ENCODE measurements around the gene DGKB.

Gene DGKB

DNA sequence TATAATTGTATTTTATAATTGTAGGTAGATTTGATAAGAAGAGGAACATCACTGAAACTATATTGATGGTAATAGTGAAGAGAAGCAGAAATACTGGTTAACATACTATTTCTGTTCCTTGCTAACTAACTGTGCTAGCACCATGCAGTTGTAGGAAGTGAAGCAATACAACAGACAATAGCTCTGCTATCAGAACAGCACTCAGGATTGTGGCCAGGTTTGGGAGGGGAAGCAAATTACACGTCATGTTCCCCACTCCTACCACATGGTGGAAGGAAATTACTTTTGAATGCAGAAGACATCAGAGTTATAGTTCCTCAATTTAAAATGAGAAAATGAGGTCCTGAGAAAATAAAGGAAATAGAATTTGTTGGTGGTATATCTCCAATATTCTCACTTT is 151.1 kb downstream of the DGKB start:
- no peak for DNase-seq

DNA sequence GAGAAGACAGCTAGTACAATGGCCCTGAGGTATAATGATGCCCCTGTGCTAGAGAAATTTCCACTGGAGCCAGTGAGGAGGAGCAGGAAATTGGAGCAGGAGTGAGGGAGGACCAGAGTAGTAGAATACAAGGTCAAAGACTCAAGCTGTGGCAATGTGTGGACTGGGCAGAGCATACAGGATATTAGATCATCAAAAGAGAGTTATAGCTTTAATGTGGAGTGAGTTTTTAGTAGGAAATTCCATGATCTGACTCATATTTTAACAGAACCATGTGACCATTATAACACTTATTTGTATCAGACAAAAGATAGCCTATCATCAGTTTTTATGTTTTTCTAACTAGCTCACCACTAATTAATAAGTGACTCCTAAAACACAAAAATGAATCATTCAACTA is 154.1 kb downstream of the DGKB start:
- no peak for DNase-seq

- peak; percentile 43 for DNase-seq
These were observed 154.8 kb downstream of the DGKB start for GRCh38 chr7:14747701-14748100.

DNA sequence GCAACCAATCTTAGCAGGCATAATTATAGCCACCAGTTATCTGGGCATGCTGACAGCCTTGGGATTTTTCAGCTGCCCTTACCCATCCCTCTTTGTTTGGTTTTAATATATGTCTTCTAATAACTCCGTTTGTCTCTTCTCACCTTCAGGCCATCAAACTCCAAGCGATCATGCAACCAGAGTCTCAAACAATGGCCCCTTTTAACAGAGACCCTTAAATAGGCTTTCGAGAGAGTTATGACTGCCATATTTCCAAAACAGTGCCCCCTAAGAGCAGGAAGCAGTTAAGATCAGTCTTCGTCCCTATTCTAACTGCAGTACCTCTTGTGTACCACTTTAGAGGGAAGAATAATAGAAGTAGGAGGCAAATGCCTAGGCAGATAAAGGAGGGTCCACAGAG is 157.5 kb downstream of the DGKB start:
- DNase-seq = no peak

GRCh38 chr7:14740606-14741005 is 161.9 kb downstream of the DGKB start:
- DNase-seq = no peak

DNA sequence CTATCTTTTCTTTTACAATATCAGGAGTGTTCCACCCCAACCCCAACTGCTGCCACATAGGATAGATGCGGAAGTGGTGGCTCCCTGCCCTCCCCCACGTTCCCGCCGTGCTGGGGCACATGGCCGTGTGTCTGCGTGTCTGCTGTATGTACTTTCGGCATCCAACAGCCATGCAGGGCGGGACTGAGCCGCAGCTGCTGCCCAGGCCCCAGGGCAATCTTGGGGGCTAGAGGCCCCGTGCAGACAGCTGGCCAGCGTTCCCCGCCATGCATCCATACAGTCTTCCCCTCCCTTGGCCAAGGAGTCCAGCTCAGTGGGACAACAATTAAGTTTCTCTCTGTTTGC is 162.7 kb downstream of the DGKB start:
- DNase-seq = no peak

DNA sequence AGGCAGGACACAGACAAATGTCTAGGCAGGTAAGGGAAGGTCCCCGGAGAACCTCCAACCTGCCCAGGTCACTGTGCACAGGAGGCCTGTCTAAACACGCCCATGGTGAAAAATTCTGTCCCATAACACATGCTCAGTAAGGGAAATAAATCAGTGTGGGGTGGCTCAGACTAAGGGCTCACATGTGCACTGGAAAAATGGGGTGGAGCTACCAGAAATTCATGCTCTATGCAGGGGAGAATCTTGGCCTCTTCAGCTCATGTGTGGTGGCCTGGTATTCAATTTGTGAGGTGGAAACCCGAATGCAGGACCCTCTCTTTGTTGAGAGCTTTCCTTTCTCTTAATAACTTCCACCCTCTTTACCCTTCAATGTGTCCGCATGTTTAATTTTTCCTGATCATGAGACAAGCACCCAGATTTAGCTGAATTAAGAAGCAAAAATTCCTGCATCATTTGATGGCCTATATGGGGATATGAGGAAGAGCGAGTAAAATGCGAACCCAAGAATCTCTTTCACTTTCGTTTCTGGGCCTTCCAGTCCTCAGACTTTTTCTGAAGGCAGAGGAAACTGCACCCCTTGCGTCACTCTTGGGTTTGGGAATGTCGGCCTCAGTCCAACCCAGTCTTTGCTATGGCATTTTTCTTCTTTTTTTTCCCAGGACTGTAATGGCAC is 163.2 kb downstream of the DGKB start:
- DNase-seq = no peak

GRCh38 chr7:14738086-14738485 is 164.5 kb downstream of the DGKB start:
- no peak for DNase-seq

GRCh38 chr7:14734839-14735321 is 167.7 kb downstream of the DGKB start:
- no peak for DNase-seq

GRCh38 chr7:14720785-14721184 is 181.8 kb downstream of the DGKB start:
- no peak for DNase-seq

DNA sequence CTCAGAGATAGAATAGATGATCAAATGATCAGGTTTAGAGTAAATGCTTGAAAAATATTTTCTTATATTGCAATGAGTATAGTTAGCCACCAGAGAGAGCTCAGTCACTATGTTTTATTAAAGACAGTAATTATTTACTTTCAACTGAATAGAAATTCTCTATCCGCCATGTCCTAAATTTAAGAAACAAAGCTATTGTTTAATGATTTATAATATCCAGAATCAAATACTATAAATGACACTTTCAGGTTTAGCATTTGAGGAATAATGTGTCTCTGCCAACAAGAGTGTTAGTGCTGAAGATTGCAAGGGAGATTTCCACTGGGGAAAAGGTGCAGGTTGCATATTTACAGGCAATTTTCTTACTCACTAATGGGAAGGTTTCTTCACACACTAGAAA is 184.7 kb downstream of the DGKB start:
- no peak for DNase-seq

DNA sequence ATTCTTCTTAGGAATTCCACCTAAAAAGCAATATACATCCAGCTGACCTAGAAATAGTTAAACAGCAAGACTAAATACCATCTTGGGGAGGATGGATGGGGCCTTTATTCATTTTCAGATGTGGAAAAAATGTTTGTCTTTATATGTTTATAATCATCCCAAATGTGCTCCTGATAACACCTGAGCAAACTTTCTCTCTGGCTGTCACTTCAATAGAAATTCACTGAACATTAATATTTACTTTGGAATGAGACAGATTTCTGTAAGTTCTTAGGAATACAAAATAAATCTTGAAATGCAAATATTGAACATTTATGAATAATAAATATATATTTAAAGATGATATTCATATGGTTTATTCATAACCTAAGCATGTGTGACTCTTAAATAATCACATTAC is 185.4 kb downstream of the DGKB start:
- DNase-seq = no peak

DNA sequence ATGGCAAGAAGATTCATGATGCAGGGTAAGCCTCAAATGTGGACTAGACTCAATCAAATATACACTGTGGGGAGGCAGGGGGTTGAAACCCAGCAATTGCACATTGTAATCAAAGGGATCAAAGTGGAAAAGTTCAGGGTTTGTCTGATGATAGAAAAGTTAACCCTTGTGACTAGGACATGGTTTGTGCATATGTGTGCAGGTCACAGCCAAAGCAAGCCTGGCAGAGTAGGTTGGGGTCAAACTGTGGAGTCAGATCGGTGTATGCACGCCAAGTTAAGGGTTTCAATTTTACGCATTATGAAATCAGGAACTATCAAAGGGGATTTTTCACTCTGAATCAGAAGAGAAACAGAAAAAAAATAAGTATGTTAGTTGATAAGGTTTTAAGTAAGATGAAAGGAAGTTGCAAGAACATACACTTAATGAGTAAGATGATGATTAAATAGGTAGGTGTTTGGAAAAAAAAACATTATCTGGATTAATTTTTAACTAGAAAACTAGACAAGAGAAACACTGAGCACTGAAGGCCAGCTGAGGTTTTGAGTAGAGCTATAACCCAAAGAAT is 188.3 kb downstream of the DGKB start:
- no peak for DNase-seq

GRCh38 chr7:14698239-14698638 is 204.3 kb downstream of the DGKB start:
- no peak for DNase-seq

GRCh38 chr7:14697684-14698083 is 204.9 kb downstream of the DGKB start:
- no peak for DNase-seq

DNA sequence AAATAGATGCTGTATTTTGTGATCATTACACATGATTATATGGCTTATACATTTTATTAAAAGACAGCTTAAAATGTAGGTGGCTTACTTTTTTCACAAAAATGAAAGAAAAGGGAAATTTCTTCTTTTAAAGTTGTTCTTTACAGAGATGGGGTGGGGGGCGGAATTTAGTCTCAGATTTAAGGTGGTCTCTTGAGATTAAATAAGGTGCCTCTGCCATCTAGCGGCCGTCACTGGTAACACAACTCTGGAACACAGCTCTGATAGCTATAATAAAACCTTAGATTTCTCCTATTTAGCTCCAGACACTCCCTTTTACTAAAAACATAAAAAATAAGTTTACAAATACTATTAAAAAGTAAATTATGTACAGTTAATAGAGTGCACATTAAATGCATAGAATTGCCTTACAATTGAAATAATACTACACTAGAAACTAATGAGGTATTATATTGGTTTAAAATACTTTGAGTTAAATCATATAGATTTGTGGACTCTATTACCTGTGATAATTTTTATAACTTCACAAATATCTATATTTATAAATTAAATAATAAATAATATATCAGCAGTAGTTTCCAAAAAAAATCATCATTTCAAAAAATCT is 210.9 kb downstream of the DGKB start:
- no peak for DNase-seq

DNA sequence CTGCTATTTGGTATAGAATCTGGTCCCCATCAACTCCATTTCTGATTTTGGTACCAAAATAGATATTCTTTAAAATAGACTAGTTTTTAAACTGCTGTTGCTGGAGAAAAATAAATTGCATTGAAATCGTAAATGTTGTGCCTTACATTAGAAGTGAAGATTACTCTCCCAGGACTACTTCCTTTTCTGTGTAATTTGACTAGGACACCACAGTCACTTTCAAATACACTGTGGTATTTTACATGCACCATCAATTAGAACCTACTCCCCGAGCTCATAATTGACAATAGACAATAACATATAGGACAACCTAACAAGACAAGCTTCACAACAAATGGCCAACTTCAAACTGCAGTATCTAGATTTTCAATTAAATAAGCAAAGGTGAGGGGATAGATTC is 211.5 kb downstream of the DGKB start:
- DNase-seq = no peak

GRCh38 chr7:14690486-14690885 is 212.1 kb downstream of the DGKB start:
- DNase-seq = no peak

- DNase-seq = no peak
These were observed 212.5 kb downstream of the DGKB start for GRCh38 chr7:14690075-14690474.

DNA sequence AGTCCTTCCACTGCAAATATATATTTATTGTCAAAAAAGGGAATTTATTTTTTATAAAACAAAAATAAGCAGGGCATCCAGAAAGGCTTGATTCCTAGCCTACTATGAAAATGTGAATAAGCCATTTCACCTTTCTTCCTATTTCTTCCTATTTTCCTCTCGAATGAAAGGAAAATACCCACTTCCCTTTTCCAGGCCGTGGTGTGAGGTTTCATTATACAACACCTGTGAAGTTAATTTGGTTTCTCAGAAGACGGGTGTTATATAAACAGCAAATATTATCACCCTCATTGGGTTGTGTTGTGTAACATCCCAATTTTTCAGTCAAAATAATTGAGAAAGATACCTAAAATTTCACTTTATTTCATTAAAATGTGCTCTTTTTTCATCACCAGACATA is 214.3 kb downstream of the DGKB start:
- DNase-seq = peak; percentile 32

DNA sequence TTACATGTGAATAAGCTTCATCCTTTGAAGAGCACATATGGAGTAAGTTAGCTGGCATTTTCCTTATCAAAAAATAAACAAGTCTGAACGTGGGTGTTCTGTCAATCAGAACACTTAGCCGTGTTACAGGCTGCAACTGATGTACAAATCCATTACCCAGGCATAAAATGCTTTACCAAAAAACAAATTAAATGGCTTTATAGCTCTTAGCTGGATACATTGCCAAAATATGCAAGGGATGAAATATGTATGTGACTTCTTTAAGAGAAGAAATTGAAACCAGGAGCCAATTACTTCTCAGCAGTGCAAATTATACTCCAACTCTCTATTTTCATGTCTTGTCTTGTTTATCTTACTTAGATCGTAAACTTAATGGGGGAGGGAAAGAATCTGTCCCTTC is 214.8 kb downstream of the DGKB start:
- DNase-seq = peak; percentile 30

- no peak for DNase-seq
These were observed 215.3 kb downstream of the DGKB start for GRCh38 chr7:14687241-14687640.

DNA sequence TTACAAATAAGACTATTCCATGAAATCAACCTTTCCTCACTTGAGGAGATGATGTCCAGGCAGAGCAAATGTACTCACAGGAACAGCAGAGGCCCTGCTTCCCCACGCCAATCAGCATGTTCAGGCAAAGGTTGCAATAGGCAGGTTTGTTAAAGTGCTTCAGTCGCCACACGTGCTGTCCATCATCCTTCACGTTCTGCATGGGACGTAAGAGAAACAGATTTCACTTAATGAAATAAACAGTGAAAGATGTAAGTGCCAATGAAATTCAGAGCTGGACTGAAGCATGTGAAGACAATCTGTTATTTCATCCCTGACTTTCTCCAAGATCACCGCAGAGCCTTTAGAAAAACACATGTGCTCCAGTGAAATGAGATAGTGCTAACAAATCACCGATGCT is 217.4 kb downstream of the DGKB start:
- no peak for DNase-seq

- no peak for DNase-seq
These were observed 219.6 kb downstream of the DGKB start for GRCh38 chr7:14682910-14683465.

Data from NCI-H2171 (cell line).